HepG2 (cell line): ENCODE results near the gene REELD1. TPM values are rescaled to one million over a fixed set of nuclear protein-coding genes. Genes with fewer than 3 reads are reported as not detected.
A peak's percentile ranks its signal among the peaks of the same experiment; 100 is the strongest.

Experiments used
- CREB1 ChIP-seq, 2 experiments: fragments of 450-650 bp in 1 of 2; IDR thresholded peaks; 2 replicates each; pipeline ENCODE4 v1.6.1; 2016 to 2017; ENCODE audit warnings: control low read depth in 1 of 2, mild to moderate bottlenecking in 1 of 2, missing compliant biosample characterization in 1 of 2, missing genetic modification characterization in 1 of 2
- MTF1 ChIP-seq: sonication (generic); formaldehyde crosslinking; IDR thresholded peaks from 2 replicates; pipeline ENCODE4 v1.5.0; 2020; ENCODE audit warnings: missing genetic modification reagents
- POLR2G ChIP-seq: fragments of 200-400 bp; formaldehyde crosslinking; IDR thresholded peaks from 2 replicates; pipeline ENCODE4 v1.6.1; 2018; ENCODE audit warnings: mild to moderate bottlenecking, low read depth, low read length, moderate library complexity
- TCF7L2 ChIP-seq: IDR thresholded peaks from 2 replicates; pipeline ENCODE4 v1.6.1; 2011; ENCODE audit warnings: mild to moderate bottlenecking, low read depth, low read length, moderate library complexity
- ZFP36L2 ChIP-seq: sonication (generic); formaldehyde crosslinking; IDR thresholded peaks from 2 replicates; pipeline ENCODE4 v1.4.0; 2020; ENCODE audit warnings: missing genetic modification reagents
- ZFP41 ChIP-seq: sonication (generic); formaldehyde crosslinking; IDR thresholded peaks from 2 replicates; pipeline ENCODE4 v1.4.0; 2020; ENCODE audit warnings: mild to moderate bottlenecking, missing genetic modification reagents, borderline replicate concordance
- ZNF20 ChIP-seq: sonication (generic); formaldehyde crosslinking; IDR thresholded peaks from 2 replicates; pipeline ENCODE4 v1.4.0; 2020; ENCODE audit warnings: mild to moderate bottlenecking, moderate library complexity, missing genetic modification reagents
- ZNF563 ChIP-seq: sonication (generic); formaldehyde crosslinking; IDR thresholded peaks from 2 replicates; pipeline ENCODE4 v1.8.0; 2022; ENCODE audit warnings: mild to moderate bottlenecking, moderate library complexity, missing genetic modification reagents
- ZNF574 ChIP-seq: sonication (generic); formaldehyde crosslinking; IDR thresholded peaks from 2 replicates; pipeline ENCODE4 v1.4.0; 2020; ENCODE audit warnings: missing genetic modification reagents
- ZNF780A ChIP-seq: sonication (generic); formaldehyde crosslinking; IDR thresholded peaks from 2 replicates; pipeline ENCODE4 v1.8.0; 2022; ENCODE audit warnings: mild to moderate bottlenecking, missing genetic modification reagents, moderate library complexity
- ZSCAN25 ChIP-seq: sonication (generic); formaldehyde crosslinking; IDR thresholded peaks from 2 replicates; pipeline ENCODE4 v1.8.0; 2022; ENCODE audit warnings: mild to moderate bottlenecking, missing genetic modification reagents
- polyA plus RNA-seq, 8 experiments: library from polyadenylated mRNA; depleted of rRNA in 3 of 8; stranded (reverse) in 7 of 8; unstranded in 1 of 8; fragments of >200 nt; fragmentation: Illumina TruSeq in 4 of 8; extraction: Trizol in 4 of 8; gene quantifications; 2 replicates each; pipeline versions ENCODE4 v1.2.1 to v1.2.3, GENCODE V29; 2011 to 2016; ENCODE audit warnings: low read depth in 4 of 8, missing spikeins in 1 of 8, mixed read lengths in 1 of 8; ENCODE audit not compliant: insufficient read depth in 1 of 8
- total RNA-seq, 5 experiments: library from RNA; depleted of rRNA; stranded (reverse); fragments of >200 nt; fragmentation: Illumina TruSeq; extraction: Trizol; gene quantifications; 2 replicates each; pipeline ENCODE4 v1.2.3, GENCODE V29; 2016; ENCODE audit warnings: low read depth in 1 of 5
- TF ChIP-seq, protein P1 (sequence below): sonication (generic); formaldehyde crosslinking; IDR thresholded peaks from 2 replicates; pipeline ENCODE4 v1.8.0; 2022; ENCODE audit warnings: missing genetic modification reagents, low read depth, mild to moderate bottlenecking, borderline replicate concordance
- TF ChIP-seq, protein P2 (sequence below): sonication (generic); formaldehyde crosslinking; conservative IDR thresholded peaks from 2 replicates; pipeline ENCODE4 v1.4.0; 2020; ENCODE audit warnings: missing genetic modification reagents
- TF ChIP-seq, protein P3 (sequence below): sonication (generic); formaldehyde crosslinking; IDR thresholded peaks from 2 replicates; pipeline ENCODE4 v1.5.0; 2020; ENCODE audit warnings: mild to moderate bottlenecking, missing genetic modification reagents, borderline replicate concordance

The REELD1 gene
- total and polyA plus RNA-seq, 2 of the 13 experiments (the other 11 are each of a cell fraction or from before 2014, with no cell fraction given), result 0.04 to 0.26 TPM

GRCh38 chr4:146175541-146176453 is 38.5 kb upstream of the REELD1 start, which contains the start of gene LSM6 (continued):
- no peak for TF ChIP-seq ZSCAN25 (CRISPR knock-in tag)
- TF ChIP-seq TCF7L2, result no peak
- TF ChIP-seq ZNF574 (CRISPR knock-in tag), result peak; percentile 76
- no peak for TF ChIP-seq ZNF780A (CRISPR knock-in tag)
- TF ChIP-seq ZNF20 (CRISPR knock-in tag), result no peak
- TF ChIP-seq, protein P1, sequence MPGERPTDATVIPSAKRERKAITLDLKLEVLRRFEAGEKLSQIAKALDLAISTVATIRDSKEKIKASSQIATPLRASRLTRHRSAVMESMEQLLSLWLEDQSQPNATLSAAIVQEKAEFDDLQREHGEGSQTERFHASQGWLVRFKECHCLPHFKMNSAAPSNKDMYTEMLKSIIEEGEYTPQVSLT (CRISPR knock-in tag), result no peak
- TF ChIP-seq POLR2G, result peak; percentile 85
- 0 out of 2 replicates have a peak, but pooled peaks have one; percentile 23 for TF ChIP-seq ZNF563
- no peak for TF ChIP-seq CREB1 (IDR thresholded peaks at IDR 0.05)
- TF ChIP-seq CREB1 (CRISPR knock-in tag; IDR thresholded peaks at IDR 0.05), result no peak
- TF ChIP-seq, protein P2, sequence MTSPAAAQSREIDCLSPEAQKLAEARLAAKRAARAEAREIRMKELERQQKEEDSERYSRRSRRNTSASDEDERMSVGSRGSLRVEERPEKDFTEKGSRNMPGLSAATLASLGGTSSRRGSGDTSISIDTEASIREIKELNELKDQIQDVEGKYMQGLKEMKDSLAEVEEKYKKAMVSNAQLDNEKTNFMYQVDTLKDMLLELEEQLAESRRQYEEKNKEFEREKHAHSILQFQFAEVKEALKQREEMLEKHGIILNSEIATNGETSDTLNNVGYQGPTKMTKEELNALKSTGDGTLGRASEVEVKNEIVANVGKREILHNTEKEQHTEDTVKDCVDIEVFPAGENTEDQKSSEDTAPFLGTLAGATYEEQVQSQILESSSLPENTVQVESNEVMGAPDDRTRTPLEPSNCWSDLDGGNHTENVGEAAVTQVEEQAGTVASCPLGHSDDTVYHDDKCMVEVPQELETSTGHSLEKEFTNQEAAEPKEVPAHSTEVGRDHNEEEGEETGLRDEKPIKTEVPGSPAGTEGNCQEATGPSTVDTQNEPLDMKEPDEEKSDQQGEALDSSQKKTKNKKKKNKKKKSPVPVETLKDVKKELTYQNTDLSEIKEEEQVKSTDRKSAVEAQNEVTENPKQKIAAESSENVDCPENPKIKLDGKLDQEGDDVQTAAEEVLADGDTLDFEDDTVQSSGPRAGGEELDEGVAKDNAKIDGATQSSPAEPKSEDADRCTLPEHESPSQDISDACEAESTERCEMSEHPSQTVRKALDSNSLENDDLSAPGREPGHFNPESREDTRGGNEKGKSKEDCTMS, result no peak
- TF ChIP-seq ZFP36L2 (CRISPR knock-in tag), result no peak
- TF ChIP-seq ZFP41 (CRISPR knock-in tag), result 0 out of 2 replicates have a peak, but pooled peaks have one; percentile 47
- TF ChIP-seq, protein P3, sequence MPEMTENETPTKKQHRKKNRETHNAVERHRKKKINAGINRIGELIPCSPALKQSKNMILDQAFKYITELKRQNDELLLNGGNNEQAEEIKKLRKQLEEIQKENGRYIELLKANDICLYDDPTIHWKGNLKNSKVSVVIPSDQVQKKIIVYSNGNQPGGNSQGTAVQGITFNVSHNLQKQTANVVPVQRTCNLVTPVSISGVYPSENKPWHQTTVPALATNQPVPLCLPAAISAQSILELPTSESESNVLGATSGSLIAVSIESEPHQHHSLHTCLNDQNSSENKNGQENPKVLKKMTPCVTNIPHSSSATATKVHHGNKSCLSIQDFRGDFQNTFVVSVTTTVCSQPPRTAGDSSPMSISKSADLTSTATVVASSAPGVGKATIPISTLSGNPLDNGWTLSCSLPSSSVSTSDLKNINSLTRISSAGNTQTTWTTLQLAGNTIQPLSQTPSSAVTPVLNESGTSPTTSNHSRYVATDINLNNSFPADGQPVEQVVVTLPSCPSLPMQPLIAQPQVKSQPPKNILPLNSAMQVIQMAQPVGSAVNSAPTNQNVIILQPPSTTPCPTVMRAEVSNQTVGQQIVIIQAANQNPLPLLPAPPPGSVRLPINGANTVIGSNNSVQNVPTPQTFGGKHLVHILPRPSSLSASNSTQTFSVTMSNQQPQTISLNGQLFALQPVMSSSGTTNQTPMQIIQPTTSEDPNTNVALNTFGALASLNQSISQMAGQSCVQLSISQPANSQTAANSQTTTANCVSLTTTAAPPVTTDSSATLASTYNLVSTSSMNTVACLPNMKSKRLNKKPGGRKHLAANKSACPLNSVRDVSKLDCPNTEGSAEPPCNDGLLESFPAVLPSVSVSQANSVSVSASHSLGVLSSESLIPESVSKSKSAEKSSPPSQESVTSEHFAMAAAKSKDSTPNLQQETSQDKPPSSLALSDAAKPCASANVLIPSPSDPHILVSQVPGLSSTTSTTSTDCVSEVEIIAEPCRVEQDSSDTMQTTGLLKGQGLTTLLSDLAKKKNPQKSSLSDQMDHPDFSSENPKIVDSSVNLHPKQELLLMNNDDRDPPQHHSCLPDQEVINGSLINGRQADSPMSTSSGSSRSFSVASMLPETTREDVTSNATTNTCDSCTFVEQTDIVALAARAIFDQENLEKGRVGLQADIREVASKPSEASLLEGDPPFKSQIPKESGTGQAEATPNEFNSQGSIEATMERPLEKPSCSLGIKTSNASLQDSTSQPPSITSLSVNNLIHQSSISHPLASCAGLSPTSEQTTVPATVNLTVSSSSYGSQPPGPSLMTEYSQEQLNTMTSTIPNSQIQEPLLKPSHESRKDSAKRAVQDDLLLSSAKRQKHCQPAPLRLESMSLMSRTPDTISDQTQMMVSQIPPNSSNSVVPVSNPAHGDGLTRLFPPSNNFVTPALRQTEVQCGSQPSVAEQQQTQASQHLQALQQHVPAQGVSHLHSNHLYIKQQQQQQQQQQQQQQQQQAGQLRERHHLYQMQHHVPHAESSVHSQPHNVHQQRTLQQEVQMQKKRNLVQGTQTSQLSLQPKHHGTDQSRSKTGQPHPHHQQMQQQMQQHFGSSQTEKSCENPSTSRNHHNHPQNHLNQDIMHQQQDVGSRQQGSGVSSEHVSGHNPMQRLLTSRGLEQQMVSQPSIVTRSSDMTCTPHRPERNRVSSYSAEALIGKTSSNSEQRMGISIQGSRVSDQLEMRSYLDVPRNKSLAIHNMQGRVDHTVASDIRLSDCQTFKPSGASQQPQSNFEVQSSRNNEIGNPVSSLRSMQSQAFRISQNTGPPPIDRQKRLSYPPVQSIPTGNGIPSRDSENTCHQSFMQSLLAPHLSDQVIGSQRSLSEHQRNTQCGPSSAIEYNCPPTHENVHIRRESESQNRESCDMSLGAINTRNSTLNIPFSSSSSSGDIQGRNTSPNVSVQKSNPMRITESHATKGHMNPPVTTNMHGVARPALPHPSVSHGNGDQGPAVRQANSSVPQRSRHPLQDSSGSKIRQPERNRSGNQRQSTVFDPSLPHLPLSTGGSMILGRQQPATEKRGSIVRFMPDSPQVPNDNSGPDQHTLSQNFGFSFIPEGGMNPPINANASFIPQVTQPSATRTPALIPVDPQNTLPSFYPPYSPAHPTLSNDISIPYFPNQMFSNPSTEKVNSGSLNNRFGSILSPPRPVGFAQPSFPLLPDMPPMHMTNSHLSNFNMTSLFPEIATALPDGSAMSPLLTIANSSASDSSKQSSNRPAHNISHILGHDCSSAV (CRISPR knock-in tag), result no peak
- no peak for TF ChIP-seq MTF1 (CRISPR knock-in tag)
